ENCODE data around the gene RNF157. TPM values are rescaled to one million over a fixed set of nuclear protein-coding genes. Genes with fewer than 3 reads are reported as not detected.

The RNF157 gene
- total RNA-seq, 1 donor from 2014 or later: 3.1 TPM

GRCh38 chr17:76135810-76136188 lies 104.5 kb downstream of the RNF157 start:
- Mint-ChIP-seq H3K27ac (no peak overlapping the region), H3K4me3 (no peak overlapping the region), H3K9me3 (no peaks in the 10 kb centered on the region), H3K36me3 (ENCODE audit: low read depth) (no peaks in the 10 kb centered on the region), H3K4me1 (peaks cover 10% of the 10 kb centered on the region), H3K27me3 (peaks cover 16% of the 10 kb centered on the region)
- intact Hi-C loops (cut with micrococcal nuclease): no loop called here
- POLR2A ChIA-PET: interaction anchor here (1.8 kb wide), 1 partner anchor 137 kb away, joined by 4 read pairs; no protein-coding TSS in a partner anchor
- no peak for TF ChIP-seq CTCF (IDR thresholded peaks at IDR 0.05)
- CTCF ChIA-PET: no interaction called here
- no peak for DNase-seq
- ATAC-seq (ENCODE audit: low read depth): no peak

GRCh38 chr17:76134911-76135809 lies 105.1 kb downstream of the RNF157 start:
- Mint-ChIP-seq H3K4me1 (peaks cover 5% of the 10 kb centered on the region), H3K4me3 (no peak overlapping the region), H3K36me3 (ENCODE audit: low read depth) (no peaks in the 10 kb centered on the region), H3K27me3 (peaks cover 13% of the 10 kb centered on the region), H3K27ac (peak overlapping the region; percentile 30), H3K9me3 (no peaks in the 10 kb centered on the region)
- DNase-seq: no peak
- no peak for ATAC-seq (ENCODE audit: low read depth)
- ChIA-PET CTCF (no interaction called here), POLR2A (interaction anchor here (0.6 to 1.8 kb wide), 2 partner anchors 138 to 427 kb away, joined by 4 to 5 read pairs; no protein-coding TSS in a partner anchor)
- intact Hi-C loops (cut with micrococcal nuclease): no loop called here
- no peak for TF ChIP-seq CTCF (IDR thresholded peaks at IDR 0.05)

GRCh38 chr17:76132574-76133338 lies 107.5 kb downstream of the RNF157 start:
- peaks cover 9% of the 10 kb centered on the region for H3K27me3 Mint-ChIP-seq
- intact Hi-C loops (cut with micrococcal nuclease): no loop called here
- no peak for TF ChIP-seq CTCF (IDR thresholded peaks at IDR 0.05)
- ATAC-seq (ENCODE audit: low read depth) (no peak), DNase-seq (no peak)
- no peaks in the 10 kb centered on the region for H3K9me3 Mint-ChIP-seq
- no peak overlapping the region for H3K4me3 Mint-ChIP-seq
- H3K27ac Mint-ChIP-seq: no peak overlapping the region
- no peaks in the 10 kb centered on the region for H3K36me3 Mint-ChIP-seq (ENCODE audit: low read depth)
- ChIA-PET CTCF (interaction anchor here (1.4 kb wide), 1 partner anchor 49 kb away, joined by 3 read pairs; no protein-coding TSS in a partner anchor), POLR2A (no interaction called here)
- no peaks in the 10 kb centered on the region for H3K4me1 Mint-ChIP-seq

- ChIA-PET POLR2A (no interaction called here), CTCF (no interaction called here)
- no peaks in the 10 kb centered on the region for H3K4me1 Mint-ChIP-seq
- DNase-seq (no peak), ATAC-seq (ENCODE audit: low read depth) (no peak)
- H3K9me3 Mint-ChIP-seq: no peaks in the 10 kb centered on the region
- no peaks in the 10 kb centered on the region for H3K36me3 Mint-ChIP-seq (ENCODE audit: low read depth)
- no peak overlapping the region for H3K4me3 Mint-ChIP-seq
- peaks cover 9% of the 10 kb centered on the region for H3K27me3 Mint-ChIP-seq
- intact Hi-C loops (cut with micrococcal nuclease): no loop called here
- H3K27ac Mint-ChIP-seq: no peak overlapping the region
- TF ChIP-seq CTCF (IDR thresholded peaks at IDR 0.05): no peak
Observed at GRCh38 chr17:76131692-76132573, 108.4 kb downstream of the RNF157 start.

Data from activated B cell treated with CpG ODN at 0.5 μM for 24 hours (primary cell).